Measurements from ENCODE around the gene PARP8. TPM values are rescaled to one million over a fixed set of nuclear protein-coding genes. Genes with fewer than 3 reads are reported as not detected.

PARP8 gene
- total RNA-seq, 1 experiment from 2014 or later, result 23.2 TPM

- no peak overlapping the region for H3K4me3 Mint-ChIP-seq
- no peaks in the 10 kb centered on the region for H3K4me1 Mint-ChIP-seq
- no peak for ATAC-seq
- TF ChIP-seq ZNF138 (CRISPR knock-in tag; conservative IDR thresholded peaks at IDR 0.05) (no peak), TCF7 (CRISPR knock-in tag; IDR thresholded peaks at IDR 0.05; ENCODE audit: low read depth) (no peak), JUN (CRISPR knock-in tag; IDR thresholded peaks at IDR 0.05) (no peak), ZMAT4 (CRISPR knock-in tag; IDR thresholded peaks at IDR 0.05) (no peak), EMX1 (CRISPR knock-in tag; IDR thresholded peaks at IDR 0.05) (no peak), PREB (CRISPR knock-in tag; IDR thresholded peaks at IDR 0.05; ENCODE audit: borderline replicate concordance) (no peak), ZBTB21 (CRISPR knock-in tag; IDR thresholded peaks at IDR 0.05; ENCODE audit: borderline replicate concordance) (no peak), CREM (CRISPR knock-in tag; IDR thresholded peaks at IDR 0.05) (no peak), ARID4B (CRISPR knock-in tag; IDR thresholded peaks at IDR 0.05; ENCODE audit: borderline replicate concordance) (no peak)
- DNase-seq (ENCODE audit: low spot score), result no peak
- no peaks in the 10 kb centered on the region for H3K27me3 Mint-ChIP-seq (ENCODE audit: low read depth)
- ChIA-PET POLR2A (no interaction called here), CTCF (no interaction called here)
- H3K36me3 Mint-ChIP-seq, result peaks cover 32% of the 10 kb centered on the region
- peaks cover 8% of the 10 kb centered on the region for H3K9me3 Mint-ChIP-seq
- H3K27ac Mint-ChIP-seq, result no peak overlapping the region
Observed at GRCh38 chr5:50800410-50800809, 134.0 kb downstream of the PARP8 start.

GRCh38 chr5:50807661-50808060 lies 141.2 kb downstream of the PARP8 start:
- Mint-ChIP-seq H3K9me3 (peaks cover 27% of the 10 kb centered on the region), H3K27me3 (ENCODE audit: low read depth) (no peaks in the 10 kb centered on the region), H3K4me1 (peaks cover 12% of the 10 kb centered on the region), H3K27ac (no peak overlapping the region), H3K36me3 (peaks cover 28% of the 10 kb centered on the region), H3K4me3 (no peak overlapping the region)
- ATAC-seq (no peak), DNase-seq (ENCODE audit: low spot score) (no peak)
- CTCF ChIA-PET, result no interaction called here
- POLR2A ChIA-PET, result no interaction called here
- no peak for TF ChIP-seq JUN (CRISPR knock-in tag; IDR thresholded peaks at IDR 0.05)
- no peak for TF ChIP-seq MLX (CRISPR knock-in tag; IDR thresholded peaks at IDR 0.05)
- TF ChIP-seq CBFB (CRISPR knock-in tag; IDR thresholded peaks at IDR 0.05; ENCODE audit: low read depth), result no peak
- TF ChIP-seq NFATC4 (CRISPR knock-in tag; IDR thresholded peaks at IDR 0.05), result no peak
- no peak for TF ChIP-seq FOXJ3 (CRISPR knock-in tag; IDR thresholded peaks at IDR 0.05; ENCODE audit: borderline replicate concordance)

GRCh38 chr5:50808406-50808805 lies 142.0 kb downstream of the PARP8 start:
- Mint-ChIP-seq H3K36me3 (peaks cover 21% of the 10 kb centered on the region), H3K27ac (no peak overlapping the region), H3K4me1 (peaks cover 12% of the 10 kb centered on the region), H3K27me3 (ENCODE audit: low read depth) (no peaks in the 10 kb centered on the region), H3K4me3 (no peak overlapping the region), H3K9me3 (peaks cover 20% of the 10 kb centered on the region)
- CTCF ChIA-PET, result no interaction called here
- DNase-seq (ENCODE audit: low spot score) (no peak), ATAC-seq (no peak)
- POLR2A ChIA-PET, result no interaction called here
- no peak for TF ChIP-seq JUN (CRISPR knock-in tag; IDR thresholded peaks at IDR 0.05)
- TF ChIP-seq TEAD4 (CRISPR knock-in tag; IDR thresholded peaks at IDR 0.05), result no peak
- TF ChIP-seq ZNF532 (CRISPR knock-in tag; IDR thresholded peaks at IDR 0.05; ENCODE audit: borderline replicate concordance), result no peak
- TF ChIP-seq ESRRA (CRISPR knock-in tag; IDR thresholded peaks at IDR 0.05; ENCODE audit: borderline replicate concordance), result no peak
- TF ChIP-seq SMAD3 (CRISPR knock-in tag; IDR thresholded peaks at IDR 0.05; ENCODE audit: borderline replicate concordance), result no peak
- no peak for TF ChIP-seq AR (CRISPR knock-in tag; IDR thresholded peaks at IDR 0.05)
- no peak for TF ChIP-seq TP53 (CRISPR knock-in tag; IDR thresholded peaks at IDR 0.05)
- TF ChIP-seq CBFB (CRISPR knock-in tag; IDR thresholded peaks at IDR 0.05; ENCODE audit: low read depth), result no peak

Measured in WTC11 (cell line).